HepG2 (cell line): Measurements from ENCODE around the gene DSCAM. TPM values are rescaled to one million over a fixed set of nuclear protein-coding genes. Genes with fewer than 3 reads are reported as not detected.

Source experiments
- ATAC-seq: fragments of 200-7000 bp; cut with Tn5 transposase; 3 replicates; pipeline ENCODE4 v1.9.1; 2020; ENCODE audit warnings: mild to moderate bottlenecking, moderate library complexity
- BruUV-seq: library from RNA; stranded (reverse); fragments of 400-500 nt; replicated peaks from 2 replicates; lab custom pipeline; 2021; lab: Mats Ljungman, UMichigan
- CTCF ChIA-PET: fragments of 300-600 bp; formaldehyde crosslinking; extraction: SDS; loops from one replicate; lab custom pipeline; 2021; ENCODE audit warnings: low total read pairs, inconsistent platforms, low intra/inter-chr PET ratio; lab: Yijun Ruan, JAX
- POLR2A ChIA-PET: fragments of 350-600 bp; sonication (Branson Sonifier 250); formaldehyde crosslinking; loops from one replicate; lab custom pipeline; 2020; ENCODE audit warnings: antibody characterized with exemption, inconsistent platforms; lab: Yijun Ruan, JAX
- DNase-seq: peaks from one replicate; pipeline ENCODE4 v3.0.0-alpha.2; 2015; ENCODE audit warnings: low spot score
- FAIRE-seq: peaks from 3 replicates; lab custom pipeline; 2011; peaks lifted over from hg19 to GRCh38; lab: Jason Lieb, UNC
- H2AFZ ChIP-seq: one replicate; pipeline ENCODE4 v1.6.1; 2011; ENCODE audit warnings: low read length, inconsistent platforms
- H3K27ac ChIP-seq: fragments of 300-600 bp; 3 replicates; pipeline ENCODE4 v1.8.0; 2011; ENCODE audit warnings: mixed run types, mild to moderate bottlenecking, mixed read lengths, low read length, inconsistent platforms; ENCODE audit not compliant: insufficient read depth; ENCODE audit errors: extremely low read length
- H3K27me3 ChIP-seq, 2 experiments: fragments of 200-600 bp in 1 of 2; 2 replicates in 1 of 2; 3 replicates in 1 of 2; pipeline versions ENCODE4 v1.6.0 to v1.8.0; 2011; ENCODE audit warnings: low read length in 2 of 2, mild to moderate bottlenecking in 2 of 2, moderate library complexity in 2 of 2, inconsistent platforms in 1 of 2; ENCODE audit not compliant: insufficient read depth in 2 of 2, control insufficient read depth in 1 of 2
- H3K36me3 ChIP-seq, 2 experiments: fragments of 200-600 bp in 1 of 2; replicated peaks in 1 of 2; 2 replicates in 1 of 2; 3 replicates in 1 of 2; pipeline versions ENCODE4 v1.5.1 to v1.8.0; 2011; ENCODE audit warnings: low read length in 2 of 2, inconsistent platforms in 1 of 2; ENCODE audit not compliant: insufficient read depth in 2 of 2, control insufficient read depth in 1 of 2
- H3K4me1 ChIP-seq: 2 replicates; pipeline ENCODE4 v1.5.1; 2012; ENCODE audit warnings: low read length, inconsistent platforms; ENCODE audit not compliant: insufficient read depth
- H3K4me2 ChIP-seq: 2 replicates; pipeline ENCODE4 v1.6.0; 2011; ENCODE audit warnings: low read depth, low read length, inconsistent platforms
- H3K4me3 ChIP-seq, 3 experiments: fragments of 200-600 bp in 1 of 3; sonication (generic), shearing (Covaris generic) in 1 of 3; replicated peaks in 1 of 3; 2 replicates each; pipeline ENCODE4 v1.5.1; 2011 to 2016; ENCODE audit warnings: low read length in 3 of 3, inconsistent platforms in 2 of 3, low read depth in 2 of 3, mild to moderate bottlenecking in 2 of 3, control low read depth in 1 of 3, mixed read lengths in 1 of 3; ENCODE audit not compliant: insufficient read depth in 1 of 3
- H3K79me2 ChIP-seq: one replicate; pipeline ENCODE4 v1.6.1; 2011; ENCODE audit warnings: low read length, inconsistent platforms; ENCODE audit not compliant: insufficient read depth
- H3K9ac ChIP-seq: 2 replicates; pipeline ENCODE4 v1.6.0; 2011; ENCODE audit warnings: mild to moderate bottlenecking, low read depth, low read length, inconsistent platforms; ENCODE audit not compliant: insufficient read depth
- H3K9me3 ChIP-seq: 2 replicates; pipeline ENCODE4 v1.5.1; 2012; ENCODE audit warnings: mild to moderate bottlenecking, low read length
- H4K20me1 ChIP-seq: 2 replicates; pipeline ENCODE4 v1.6.0; 2011; ENCODE audit warnings: inconsistent platforms, mild to moderate bottlenecking, low read length, moderate library complexity; ENCODE audit not compliant: insufficient read depth
- KLF9 ChIP-seq: IDR thresholded peaks from 2 replicates; pipeline ENCODE4 v1.6.1; 2016; ENCODE audit warnings: low read depth
- PRDM15 ChIP-seq: sonication (generic); formaldehyde crosslinking; IDR thresholded peaks from 2 replicates; pipeline ENCODE4 v1.4.0; 2020; ENCODE audit warnings: missing genetic modification reagents
- ZNF780A ChIP-seq: sonication (generic); formaldehyde crosslinking; IDR thresholded peaks from 2 replicates; pipeline ENCODE4 v1.8.0; 2022; ENCODE audit warnings: mild to moderate bottlenecking, missing genetic modification reagents, moderate library complexity
- WGBS: methylation state at CpG from one replicate; pipeline ENCODE4 v1.1.6; 2017; ENCODE audit warnings: low lambda C conversion rate; 5-methylcytosine and 5-hydroxymethylcytosine counted together
- in situ Hi-C: cut with HindIII; loops from 2 replicates; pipeline ENCODE4 v1.10.0; 2017; ENCODE audit warnings: low pct_unique_long_range_greater_than_20kb; ENCODE audit not compliant: extremely low pct_ligation_motif_present
- intact Hi-C: fragments of 100-400 bp; cut with micrococcal nuclease; formaldehyde crosslinking; loops from one replicate; pipeline ENCODE4 v1.10.0; 2022; ENCODE audit not compliant: unreplicated experiment
- polyA plus RNA-seq, 8 experiments: library from polyadenylated mRNA; depleted of rRNA in 3 of 8; stranded (reverse) in 7 of 8; unstranded in 1 of 8; fragments of >200 nt; fragmentation: Illumina TruSeq in 4 of 8; extraction: Trizol in 4 of 8; gene quantifications; 2 replicates each; pipeline versions ENCODE4 v1.2.1 to v1.2.3, GENCODE V29; 2011 to 2016; ENCODE audit warnings: low read depth in 4 of 8, missing spikeins in 1 of 8, mixed read lengths in 1 of 8; ENCODE audit not compliant: insufficient read depth in 1 of 8
- total RNA-seq, 5 experiments: library from RNA; depleted of rRNA; stranded (reverse); fragments of >200 nt; fragmentation: Illumina TruSeq; extraction: Trizol; gene quantifications; 2 replicates each; pipeline ENCODE4 v1.2.3, GENCODE V29; 2016; ENCODE audit warnings: low read depth in 1 of 5

The DSCAM gene
- total and polyA plus RNA-seq, 2 of the 13 experiments (the other 11 are each of a cell fraction or from before 2014, with no cell fraction given), result not detected

- Histone ChIP-seq H3K9me3 (peaks cover 93% of the 10 kb centered on the region), H3K79me2 (no peaks in the 10 kb centered on the region), H3K9ac (no peak overlapping the region), H3K36me3 (no peaks in the 10 kb centered on the region), H3K27me3 (no peaks in the 10 kb centered on the region), H3K27ac (no peak overlapping the region), H3K4me3 (no peak overlapping the region), H4K20me1 (no peaks in the 10 kb centered on the region), H3K4me2 (no peak overlapping the region), H3K4me1 (no peaks in the 10 kb centered on the region), H2AFZ (no peak overlapping the region)
- ChIA-PET CTCF (no interaction called here), POLR2A (no interaction called here)
- 58% methylated on average over 10 of the region's 10 CpGs for WGBS
- FAIRE-seq, result no peak
- in situ Hi-C loops, result no loop called here
- DNase-seq, result no peak
- no TSS peak for BruUV-seq
- no peak for ATAC-seq
- TF ChIP-seq PRDM15 (CRISPR knock-in tag) (no peak), ZNF780A (CRISPR knock-in tag) (no peak), KLF9 (CRISPR knock-in tag) (no peak)
- intact Hi-C loops, result no loop called here
Measured at GRCh38 chr21:40049031-40049930, 797.7 kb downstream of the DSCAM start.
